ENCODE measurements around the gene MOCS1.

DNA sequence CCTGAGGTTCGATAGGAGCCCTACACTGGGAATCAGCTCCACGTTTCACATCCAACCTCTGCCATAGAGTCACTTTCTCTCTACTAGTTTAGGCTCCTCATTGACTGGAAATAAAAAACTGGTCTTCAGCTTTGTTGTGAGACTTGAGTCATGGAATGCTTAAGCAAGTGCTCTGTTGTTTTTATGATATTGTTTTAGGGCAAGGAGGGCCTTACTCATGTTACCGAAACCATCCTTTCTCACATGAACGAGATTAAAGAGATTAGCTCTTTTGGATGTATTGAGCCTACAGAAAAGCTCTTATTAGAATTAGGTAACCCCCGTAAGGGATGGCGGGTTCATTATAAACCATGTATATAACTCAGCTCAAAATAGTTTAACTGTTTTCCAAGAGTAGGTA lies 6.9 kb upstream of the MOCS1 start:
- TF ChIP-seq, protein P1, sequence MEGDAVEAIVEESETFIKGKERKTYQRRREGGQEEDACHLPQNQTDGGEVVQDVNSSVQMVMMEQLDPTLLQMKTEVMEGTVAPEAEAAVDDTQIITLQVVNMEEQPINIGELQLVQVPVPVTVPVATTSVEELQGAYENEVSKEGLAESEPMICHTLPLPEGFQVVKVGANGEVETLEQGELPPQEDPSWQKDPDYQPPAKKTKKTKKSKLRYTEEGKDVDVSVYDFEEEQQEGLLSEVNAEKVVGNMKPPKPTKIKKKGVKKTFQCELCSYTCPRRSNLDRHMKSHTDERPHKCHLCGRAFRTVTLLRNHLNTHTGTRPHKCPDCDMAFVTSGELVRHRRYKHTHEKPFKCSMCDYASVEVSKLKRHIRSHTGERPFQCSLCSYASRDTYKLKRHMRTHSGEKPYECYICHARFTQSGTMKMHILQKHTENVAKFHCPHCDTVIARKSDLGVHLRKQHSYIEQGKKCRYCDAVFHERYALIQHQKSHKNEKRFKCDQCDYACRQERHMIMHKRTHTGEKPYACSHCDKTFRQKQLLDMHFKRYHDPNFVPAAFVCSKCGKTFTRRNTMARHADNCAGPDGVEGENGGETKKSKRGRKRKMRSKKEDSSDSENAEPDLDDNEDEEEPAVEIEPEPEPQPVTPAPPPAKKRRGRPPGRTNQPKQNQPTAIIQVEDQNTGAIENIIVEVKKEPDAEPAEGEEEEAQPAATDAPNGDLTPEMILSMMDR (IDR thresholded peaks at IDR 0.05), result no peak
- TF ChIP-seq EZH2 (IDR thresholded peaks at IDR 0.05; ENCODE audit: borderline replicate concordance, insufficient read depth, low read depth, low read length, poor library complexity, severe bottlenecking), result no peak

Data from B cell (primary cell).